Bronchial epithelial cell (primary cell): ENCODE measurements around the gene TRIM10. TPM values are rescaled to one million over a fixed set of nuclear protein-coding genes. Genes with fewer than 3 reads are reported as not detected.

ENCODE experiments used
- DNase-seq: peaks from one replicate; pipeline ENCODE4 v3.0.0-alpha.2; 2010; ENCODE audit warnings: low read depth
- FAIRE-seq: peaks from 2 replicates; lab custom pipeline; 2011; peaks lifted over from hg19 to GRCh38; lab: Jason Lieb, UNC
- H3K27me3 ChIP-seq: 2 replicates; pipeline ENCODE4 v1.5.1; 2011; ENCODE audit warnings: low read length; ENCODE audit not compliant: control insufficient read depth, insufficient read depth
- H3K36me3 ChIP-seq: 2 replicates; pipeline ENCODE4 v1.5.1; 2011; ENCODE audit warnings: low read length; ENCODE audit not compliant: control insufficient read depth, insufficient read depth
- H3K4me3 ChIP-seq: 2 replicates; pipeline ENCODE4 v1.5.1; 2011; ENCODE audit warnings: mild to moderate bottlenecking, low read depth, low read length, control low read depth
- CTCF ChIP-seq: IDR thresholded peaks from 2 replicates; pipeline ENCODE4 v1.5.1; 2011; ENCODE audit warnings: mild to moderate bottlenecking, moderate library complexity, low read length, control low read depth, inconsistent platforms; ENCODE audit not compliant: insufficient read depth, severe bottlenecking
- total RNA-seq: library from RNA; depleted of rRNA; stranded (reverse); fragments of >200 nt; gene quantifications from 2 replicates; pipeline ENCODE4 v1.2.1, GENCODE V29; 2014

The TRIM10 gene
- total RNA-seq, 1 donor from 2014 or later: not detected

GRCh38 chr6:30157581-30157980 lies 3.4 kb downstream of the TRIM10 start:
- H3K36me3 ChIP-seq: no peaks in the 10 kb centered on the region
- H3K27me3 ChIP-seq: no peaks in the 10 kb centered on the region
- H3K4me3 ChIP-seq: no peak overlapping the region
- no peak for TF ChIP-seq CTCF
- no peak for FAIRE-seq
- no peak for DNase-seq

DNA sequence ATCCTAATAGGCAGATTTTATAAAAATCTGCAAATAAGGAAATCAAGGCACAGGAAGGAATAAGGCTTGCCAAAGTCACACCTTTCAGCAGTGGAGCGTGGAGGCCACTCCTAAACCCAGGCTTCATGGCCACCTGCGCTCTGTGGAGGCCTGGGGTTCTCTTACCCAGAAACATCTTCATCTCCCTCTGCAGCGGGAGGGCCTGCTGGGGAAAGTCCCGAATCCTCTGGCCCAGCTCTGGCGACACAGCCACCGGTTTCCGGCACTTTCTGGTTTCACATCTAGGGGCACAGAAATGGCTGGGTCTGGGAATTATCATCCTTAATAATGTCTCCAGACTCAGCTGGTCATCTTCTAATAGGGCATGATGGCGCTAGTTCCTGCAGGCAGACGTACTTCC lies 4.2 kb downstream of the TRIM10 start:
- H3K36me3 ChIP-seq: no peaks in the 10 kb centered on the region
- DNase-seq (no peak), FAIRE-seq (no peak)
- H3K4me3 ChIP-seq: no peak overlapping the region
- no peak for TF ChIP-seq CTCF
- H3K27me3 ChIP-seq: no peaks in the 10 kb centered on the region

- no peak overlapping the region for H3K4me3 ChIP-seq
- DNase-seq (peak; percentile 65), FAIRE-seq (no peak)
- no peaks in the 10 kb centered on the region for H3K36me3 ChIP-seq
- TF ChIP-seq CTCF: no peak
- H3K27me3 ChIP-seq: no peaks in the 10 kb centered on the region
Observed at GRCh38 chr6:30156262-30156599, 4.8 kb downstream of the TRIM10 start.

DNA sequence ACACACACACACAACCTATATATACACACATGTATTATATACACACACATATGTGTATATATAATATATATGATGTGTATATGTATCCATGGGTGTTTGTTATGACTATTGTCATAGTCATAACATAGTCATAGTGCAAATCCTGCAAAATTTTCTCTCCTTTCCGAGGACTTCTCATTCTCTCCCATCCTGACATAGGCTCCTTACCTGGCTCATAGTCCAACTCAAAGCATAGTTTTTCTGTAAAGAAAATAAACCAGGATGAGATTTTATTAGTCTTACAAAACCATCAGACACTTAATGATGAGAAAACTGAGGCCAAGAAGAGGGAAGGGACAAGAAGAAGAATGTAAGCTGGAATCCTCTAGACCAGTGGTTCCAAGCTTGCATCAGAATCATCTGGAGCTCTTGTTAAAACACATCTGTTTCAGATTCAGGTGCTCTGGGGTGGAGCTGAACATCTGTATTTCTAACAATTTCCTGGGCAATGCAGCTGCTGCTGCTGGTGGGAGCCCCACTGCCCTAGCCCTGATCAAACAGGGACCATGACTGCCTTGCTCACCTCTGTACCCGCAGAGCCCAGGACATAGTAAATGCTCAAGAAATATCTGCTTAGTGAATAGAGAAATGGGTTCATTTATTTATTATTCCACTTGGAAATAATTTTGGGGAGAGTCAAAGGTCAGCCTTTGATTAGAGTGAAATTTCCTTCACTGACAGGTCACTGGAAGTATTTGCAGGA lies 5.3 kb downstream of the TRIM10 start:
- Histone ChIP-seq H3K27me3 (no peaks in the 10 kb centered on the region), H3K4me3 (no peak overlapping the region), H3K36me3 (no peaks in the 10 kb centered on the region)
- TF ChIP-seq CTCF: no peak
- DNase-seq (peak; percentile 37), FAIRE-seq (no peak)

DNA sequence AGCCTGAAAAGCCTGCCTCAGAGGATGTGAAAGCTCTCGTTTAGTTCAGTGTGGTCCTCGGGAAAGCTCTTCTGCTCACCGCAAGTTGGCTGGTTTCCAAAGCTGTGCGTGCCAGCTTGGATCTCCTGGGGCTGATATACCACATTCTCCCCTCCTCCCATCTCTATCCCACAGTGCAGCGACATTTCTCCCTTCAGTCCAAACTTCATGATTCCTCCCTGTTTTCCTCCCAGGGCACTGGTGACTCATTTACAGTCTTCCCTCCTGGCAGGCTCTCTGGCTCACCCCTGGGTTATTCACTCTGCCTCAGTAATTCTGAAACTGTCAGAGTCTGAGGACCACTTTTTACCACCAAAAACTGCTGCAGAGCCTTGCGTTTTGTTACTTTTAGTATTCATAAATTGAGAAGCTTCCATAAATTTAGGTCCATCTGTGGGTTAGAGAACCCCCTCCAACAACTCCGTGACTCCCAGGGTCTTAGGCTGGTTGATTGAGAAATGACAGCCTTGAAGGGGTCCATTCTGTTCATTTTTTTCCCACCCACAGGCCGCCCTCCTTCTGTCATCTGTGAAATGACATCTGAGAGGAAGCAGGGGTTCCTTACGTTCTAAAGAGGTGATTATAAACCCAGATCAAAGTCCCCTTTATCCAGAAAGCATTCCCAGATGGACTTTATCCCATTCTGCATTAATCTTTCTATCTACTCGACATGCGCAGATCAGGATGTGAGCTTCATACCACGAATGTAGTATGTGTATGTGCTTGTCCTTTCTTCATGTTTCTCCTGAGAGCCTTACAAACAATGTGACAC lies 6.1 kb downstream of the TRIM10 start:
- Histone ChIP-seq H3K4me3 (no peak overlapping the region), H3K36me3 (no peaks in the 10 kb centered on the region), H3K27me3 (no peaks in the 10 kb centered on the region)
- FAIRE-seq: no peak
- peak; percentile 69 for DNase-seq
- TF ChIP-seq CTCF: no peak

GRCh38 chr6:30154061-30154460 lies 7.0 kb downstream of the TRIM10 start:
- DNase-seq: no peak
- H3K4me3 ChIP-seq: no peak overlapping the region
- no peak for FAIRE-seq
- no peaks in the 10 kb centered on the region for H3K27me3 ChIP-seq
- TF ChIP-seq CTCF: no peak
- H3K36me3 ChIP-seq: no peaks in the 10 kb centered on the region
